H1 (cell line): ENCODE data around the gene KLHL2. TPM values are rescaled to one million over a fixed set of nuclear protein-coding genes. Genes with fewer than 3 reads are reported as not detected.

ENCODE experiments used
- CTCF ChIA-PET: fragments of 300-600 bp; sonication (Branson Sonifier 250); formaldehyde crosslinking; loops from one replicate; lab custom pipeline; 2021; ENCODE audit not compliant: partially characterized antibody; lab: Charles Lee
- POLR2A ChIA-PET: fragments of 300-600 bp; sonication (Branson Sonifier 250); formaldehyde crosslinking; loops from one replicate; lab custom pipeline; 2021; ENCODE audit warnings: inconsistent platforms; ENCODE audit not compliant: partially characterized antibody; lab: Charles Lee
- DNase-seq, 2 experiments: peaks; one replicate each; pipeline versions ENCODE4 v3.0.0 to v3.0.0-alpha.2; 2010 to 2022; ENCODE audit warnings: low spot score in 2 of 2, low read depth in 1 of 2, mixed read lengths in 1 of 2
- FAIRE-seq: peaks from 2 replicates; lab custom pipeline; 2011; peaks lifted over from hg19 to GRCh38; lab: Jason Lieb, UNC
- H2AFZ ChIP-seq: 2 replicates; pipeline ENCODE4 v1.8.1; 2012; ENCODE audit warnings: low read length, inconsistent platforms
- H2AK5ac ChIP-seq: 2 replicates; pipeline ENCODE4 v1.6.1; 2013; ENCODE audit warnings: low read depth, low read length
- H2BK120ac ChIP-seq: replicated peaks from 2 replicates; pipeline ENCODE3; 2013; ENCODE audit warnings: low read depth, low read length, inconsistent platforms
- H2BK12ac ChIP-seq: 2 replicates; pipeline ENCODE4 v1.6.1; 2013; ENCODE audit warnings: low read depth, low read length
- H2BK15ac ChIP-seq: 2 replicates; pipeline ENCODE4 v1.6.1; 2013; ENCODE audit warnings: low read length
- H2BK20ac ChIP-seq: 2 replicates; pipeline ENCODE4 v1.6.1; 2013; ENCODE audit warnings: low read length
- H2BK5ac ChIP-seq: 2 replicates; pipeline ENCODE4 v1.6.1; 2013; ENCODE audit warnings: low read depth, low read length
- H3K14ac ChIP-seq: 2 replicates; pipeline ENCODE4 v1.6.1; 2013; ENCODE audit warnings: inconsistent platforms; ENCODE audit not compliant: insufficient read length
- H3K18ac ChIP-seq: 2 replicates; pipeline ENCODE4 v1.6.1; 2013; ENCODE audit warnings: low read length; ENCODE audit errors: extremely low read depth
- H3K23ac ChIP-seq: 2 replicates; pipeline ENCODE4 v1.6.1; 2013; ENCODE audit warnings: inconsistent platforms; ENCODE audit not compliant: insufficient read length
- H3K23me2 ChIP-seq: 2 replicates; pipeline ENCODE4 v1.6.1; 2013; ENCODE audit warnings: low read depth, low read length
- H3K27ac ChIP-seq: 2 replicates; pipeline ENCODE4 v1.6.1; 2011; ENCODE audit warnings: low read depth, low read length, inconsistent platforms
- H3K27me3 ChIP-seq, 4 experiments: replicated peaks in 1 of 4; 1 replicate in 1 of 4; 2 replicates in 3 of 4; pipeline versions ENCODE4 v1.6.1 to v1.8.1; 2011 to 2013; ENCODE audit warnings: low read length in 3 of 4, mild to moderate bottlenecking in 3 of 4, inconsistent platforms in 2 of 4, mixed read lengths in 2 of 4, moderate library complexity in 1 of 4; ENCODE audit not compliant: control insufficient read depth in 3 of 4, insufficient read depth in 3 of 4; ENCODE audit errors: extremely low read depth in 1 of 4
- H3K36me3 ChIP-seq, 4 experiments: 2 replicates each; pipeline versions ENCODE4 v1.6.1 to v1.8.1; 2011 to 2013; ENCODE audit warnings: mild to moderate bottlenecking in 4 of 4, low read length in 3 of 4, moderate library complexity in 2 of 4, control low read depth in 1 of 4, inconsistent platforms in 1 of 4; ENCODE audit not compliant: insufficient read depth in 4 of 4, control insufficient read depth in 2 of 4
- H3K4ac ChIP-seq: replicated peaks from 2 replicates; pipeline ENCODE3; 2013; ENCODE audit warnings: low read length, low read depth, mixed read lengths, inconsistent platforms; ENCODE audit not compliant: insufficient read length
- H3K4me1 ChIP-seq, 4 experiments: replicated peaks in 1 of 4; 1 replicate in 1 of 4; 2 replicates in 3 of 4; pipeline versions ENCODE4 v1.6.1 to v1.8.1; 2011 to 2013; ENCODE audit warnings: low read length in 3 of 4, inconsistent platforms in 2 of 4, mixed read lengths in 1 of 4; ENCODE audit not compliant: insufficient read depth in 4 of 4, control insufficient read depth in 3 of 4
- H3K4me2 ChIP-seq, 2 experiments: 2 replicates each; pipeline versions ENCODE4 v1.6.1 to v1.8.1; 2011 to 2013; ENCODE audit warnings: low read depth in 2 of 2, low read length in 2 of 2, control low read depth in 1 of 2, inconsistent platforms in 1 of 2, mild to moderate bottlenecking in 1 of 2; ENCODE audit not compliant: insufficient read depth in 1 of 2
- H3K4me3 ChIP-seq, 4 experiments: fragments of 200-600, 300-600 bp in 1 of 4; sonication (generic), shearing (Covaris generic), sonication (Bioruptor Twin) in 1 of 4; 2 replicates each; pipeline versions ENCODE4 v1.5.1 to v1.8.1; 2011 to 2016; ENCODE audit warnings: low read length in 4 of 4, low read depth in 3 of 4, control low read depth in 2 of 4, inconsistent platforms in 2 of 4, mild to moderate bottlenecking in 2 of 4, mixed read lengths in 1 of 4, moderate library complexity in 1 of 4; ENCODE audit not compliant: insufficient read depth in 2 of 4; ENCODE audit errors: extremely low read depth in 1 of 4
- H3K56ac ChIP-seq: replicated peaks from 2 replicates; pipeline ENCODE3; 2013; ENCODE audit warnings: low read depth, mild to moderate bottlenecking, mixed read lengths, low read length, inconsistent platforms; ENCODE audit not compliant: insufficient read length
- H3K79me1 ChIP-seq: 2 replicates; pipeline ENCODE4 v1.6.1; 2013; ENCODE audit warnings: low read depth, low read length, control low read depth
- H3K79me2 ChIP-seq, 2 experiments: 2 replicates each; pipeline versions ENCODE4 v1.6.1 to v1.8.1; 2012 to 2013; ENCODE audit warnings: low read length in 2 of 2, mild to moderate bottlenecking in 2 of 2, inconsistent platforms in 1 of 2; ENCODE audit not compliant: insufficient read depth in 2 of 2, control insufficient read depth in 1 of 2
- H3K9ac ChIP-seq, 4 experiments: replicated peaks in 1 of 4; 1 replicate in 1 of 4; 2 replicates in 3 of 4; pipeline versions ENCODE4 v1.6.1 to v1.8.1; 2011 to 2013; ENCODE audit warnings: low read depth in 3 of 4, low read length in 3 of 4, control low read depth in 2 of 4, mild to moderate bottlenecking in 2 of 4, moderate library complexity in 2 of 4, inconsistent platforms in 1 of 4; ENCODE audit errors: extremely low read depth in 1 of 4
- H3K9me3 ChIP-seq, 2 experiments: 2 replicates each; pipeline versions ENCODE4 v1.6.1 to v1.8.1; 2012 to 2013; ENCODE audit warnings: mild to moderate bottlenecking in 2 of 2, moderate library complexity in 2 of 2, control low read depth in 1 of 2, inconsistent platforms in 1 of 2, low read depth in 1 of 2, low read length in 1 of 2, mixed read lengths in 1 of 2; ENCODE audit not compliant: insufficient read depth in 2 of 2
- H4K20me1 ChIP-seq, 2 experiments: replicated peaks in 1 of 2; 2 replicates each; pipeline versions ENCODE3 to v1.8.1; 2011 to 2013; ENCODE audit warnings: inconsistent platforms in 2 of 2, low read length in 2 of 2, mild to moderate bottlenecking in 1 of 2; ENCODE audit not compliant: insufficient read depth in 2 of 2, control insufficient read depth in 1 of 2
- H4K5ac ChIP-seq: 2 replicates; pipeline ENCODE4 v1.6.1; 2013; ENCODE audit warnings: low read length, low read depth, mixed read lengths, inconsistent platforms; ENCODE audit not compliant: insufficient read length
- H4K8ac ChIP-seq: 2 replicates; pipeline ENCODE4 v1.8.0; 2013; ENCODE audit warnings: mild to moderate bottlenecking, moderate library complexity, low read length, inconsistent platforms; ENCODE audit not compliant: insufficient read depth; ENCODE audit errors: extremely low read depth
- H4K91ac ChIP-seq: replicated peaks from 2 replicates; pipeline ENCODE3; 2013; ENCODE audit warnings: low read length, mixed read lengths, inconsistent platforms; ENCODE audit not compliant: insufficient read length
- EP300 ChIP-seq, 2 experiments: IDR thresholded peaks; 1 replicate in 1 of 2; 2 replicates in 1 of 2; pipeline ENCODE4 v1.6.1; 2011 to 2012; ENCODE audit warnings: low read depth in 2 of 2, low read length in 2 of 2, mild to moderate bottlenecking in 2 of 2, borderline replicate concordance in 1 of 2, inconsistent platforms in 1 of 2, moderate library complexity in 1 of 2
- HDAC6 ChIP-seq: IDR thresholded peaks from one replicate; pipeline ENCODE4 v1.7.1; 2012; ENCODE audit warnings: low read depth, mild to moderate bottlenecking, inconsistent platforms, low read length, moderate library complexity
- JUN ChIP-seq: IDR thresholded peaks from 2 replicates; pipeline ENCODE4 v1.6.1; 2011; ENCODE audit warnings: low read depth, mild to moderate bottlenecking, improper control_type of control experiment, low read length
- MAX ChIP-seq: IDR thresholded peaks from 2 replicates; pipeline ENCODE4 v1.6.1; 2012; ENCODE audit warnings: inconsistent platforms
- PHF8 ChIP-seq: fragments of 200-600 bp; sonication (generic); conservative IDR thresholded peaks from 2 replicates; pipeline ENCODE4 v1.7.1; 2012; ENCODE audit warnings: low read depth, mild to moderate bottlenecking, inconsistent platforms, low read length, moderate library complexity
- SP2 ChIP-seq: IDR thresholded peaks from 2 replicates; pipeline ENCODE4 v1.6.1; 2012; ENCODE audit warnings: mild to moderate bottlenecking, low read length, inconsistent platforms
- WGBS, 2 experiments: shearing (Covaris generic) in 1 of 2; methylation state at CpG; one replicate each; pipeline versions ENCODE4 v1.1.6 to v1.1.7; 2013 to 2015; ENCODE audit warnings: low lambda C conversion rate in 2 of 2, mixed read lengths in 2 of 2, inconsistent platforms in 1 of 2, low coverage in 1 of 2, missing lambda C conversion rate in 1 of 2; ENCODE audit not compliant: insufficient replicate concordance in 2 of 2, insufficient coverage in 1 of 2, insufficient read length in 1 of 2; ENCODE audit errors: extremely low coverage in 1 of 2, missing lambda C conversion rate in 1 of 2; 5-methylcytosine and 5-hydroxymethylcytosine counted together
- polyA plus RNA-seq, 7 experiments: library from polyadenylated mRNA; depleted of rRNA in 3 of 7; stranded (reverse) in 5 of 7; unstranded in 2 of 7; fragments of >200 nt in 5 of 7; fragments of 200-250 nt in 2 of 7; gene quantifications; 1 replicate in 5 of 7; 2 replicates in 1 of 7; 4 replicates in 1 of 7; pipeline versions ENCODE4 v1.2.1 to v1.2.3, GENCODE V29; 2011 to 2013; ENCODE audit warnings: missing spikeins in 2 of 7, mixed read lengths in 2 of 7
- total RNA-seq: library from RNA; stranded (reverse); fragmentation: NEBNext Ultra II Directional; extraction: Animal tissue kit (Norgen Biotek cat#: 25700); gene quantifications from 2 replicates; pipeline ENCODE4 v1.2.1, GENCODE V29; 2021

The KLHL2 gene
- total and polyA plus RNA-seq, 2 of the 8 experiments (the other 6 are each of a cell fraction or from before 2014, with no cell fraction given) = 5.2 to 12.0 TPM

GRCh38 chr4:165359506-165359905 is 152.1 kb downstream of the KLHL2 start:
- H3K9ac ChIP-seq = no peak overlapping the region
- H3K79me1 ChIP-seq = no peaks in the 10 kb centered on the region
- no peaks in the 10 kb centered on the region for H3K27me3 ChIP-seq
- no peak for DNase-seq
- CTCF ChIA-PET = interaction anchor here (0.5 to 3.4 kb wide), 8 partner anchors 8 to 228 kb away, joined by 3 to 14 read pairs (median 4); no protein-coding TSS in a partner anchor
- no peak overlapping the region for H3K14ac ChIP-seq
- TF ChIP-seq PHF8 = no peak
- TF ChIP-seq EP300 (IDR thresholded peaks at IDR 0.05; ENCODE audit: borderline replicate concordance in 1 of 2, low read depth in 2 of 2, low read length in 2 of 2) = no peak
- TF ChIP-seq JUN = no peak
- TF ChIP-seq SP2 = no peak
- no peak for TF ChIP-seq HDAC6
- no peak for TF ChIP-seq MAX
- TF ChIP-seq, all 59 proteins: peak for 0
- Histone ChIP-seq H2BK120ac (no peak overlapping the region), H2BK5ac (no peak overlapping the region), H2AFZ (no peak overlapping the region), H3K4ac (no peak overlapping the region), H3K23me2 (peaks cover 3% of the 10 kb centered on the region; the same call in 1 of the 2 replicates), H3K79me2 (no peaks in the 10 kb centered on the region), H4K91ac (no peak overlapping the region), H3K4me3 (no peak overlapping the region), H2BK20ac (no peak overlapping the region), H3K9me3 (no peaks in the 10 kb centered on the region), H3K36me3 (no peaks in the 10 kb centered on the region), H4K8ac (no peak overlapping the region), H2AK5ac (no peak overlapping the region), H4K5ac (no peak overlapping the region), H3K23ac (no peak overlapping the region), H3K27ac (no peak overlapping the region), H3K4me1 (no peaks in the 10 kb centered on the region), H3K56ac (no peak overlapping the region), H2BK15ac (no peak overlapping the region), H2BK12ac (no peak overlapping the region), H3K18ac (no peak overlapping the region), H4K20me1 (no peaks in the 10 kb centered on the region), H3K4me2 (no peak overlapping the region)
- FAIRE-seq = no peak
- WGBS, 2 experiments = 98% methylated on average over 2 of the region's 2 CpGs; no CpG with 5 or more reads in 1 of the 2 experiments
- POLR2A ChIA-PET = no interaction called here
